Measurements from ENCODE around the gene METTL26.
"Not testable (repeated sequence)": the region's sequence is repeated elsewhere in the genome, so short reads cannot be mapped to it uniquely, and the experiment has no call there.

METTL26 gene

GRCh38 chr16:624526-625070 is 11.5 kb downstream of the METTL26 start:
- DNase-seq = no peak

DNA sequence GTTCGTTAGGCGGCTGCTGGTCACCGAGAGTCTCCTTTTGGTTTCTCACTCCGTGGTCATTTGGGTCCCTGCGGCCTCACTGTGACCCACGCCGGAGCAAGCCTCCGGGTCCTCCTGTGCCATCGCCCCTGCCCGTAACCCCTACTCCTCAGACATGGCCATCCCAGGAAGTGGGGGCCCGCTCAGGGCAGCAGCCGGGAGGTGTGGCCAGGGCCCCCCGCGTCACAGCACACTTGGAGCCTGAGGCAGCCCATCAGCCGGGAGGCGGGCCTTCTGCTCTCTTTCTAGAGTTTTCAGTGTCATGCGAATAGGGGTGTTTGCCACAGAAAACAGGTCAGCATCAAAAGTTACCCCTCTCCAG is 13.2 kb downstream of the METTL26 start:
- no peak for DNase-seq

DNA sequence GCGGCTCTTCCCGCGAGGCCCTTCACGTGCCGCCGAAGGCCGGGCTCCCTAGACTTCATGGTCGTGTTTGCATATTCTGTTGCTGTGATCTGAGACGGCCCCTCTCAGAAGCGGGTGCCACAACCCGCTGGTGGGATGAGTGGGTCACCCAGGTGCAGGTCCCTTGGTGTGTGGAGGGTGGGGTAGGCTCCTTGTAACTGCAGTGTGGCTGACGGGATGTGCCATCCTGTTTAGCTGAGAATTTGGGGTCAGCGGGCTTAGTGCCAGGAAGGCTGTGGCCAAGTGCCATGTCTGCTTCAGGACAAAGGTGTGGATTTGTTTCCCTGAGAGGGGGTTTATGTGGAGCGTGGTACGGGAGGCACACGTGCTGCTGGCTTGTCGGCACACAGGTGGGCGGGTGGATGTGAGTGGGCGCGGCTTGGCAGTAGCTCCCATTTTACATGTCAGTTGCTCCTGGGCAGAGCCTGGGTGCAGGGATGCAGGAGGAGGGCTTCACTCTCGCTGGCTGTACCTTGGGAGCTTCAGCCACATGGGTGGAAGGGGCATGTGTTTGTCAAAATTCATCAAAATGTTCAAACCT is 14.5 kb downstream of the METTL26 start:
- no peak for DNase-seq

DNA sequence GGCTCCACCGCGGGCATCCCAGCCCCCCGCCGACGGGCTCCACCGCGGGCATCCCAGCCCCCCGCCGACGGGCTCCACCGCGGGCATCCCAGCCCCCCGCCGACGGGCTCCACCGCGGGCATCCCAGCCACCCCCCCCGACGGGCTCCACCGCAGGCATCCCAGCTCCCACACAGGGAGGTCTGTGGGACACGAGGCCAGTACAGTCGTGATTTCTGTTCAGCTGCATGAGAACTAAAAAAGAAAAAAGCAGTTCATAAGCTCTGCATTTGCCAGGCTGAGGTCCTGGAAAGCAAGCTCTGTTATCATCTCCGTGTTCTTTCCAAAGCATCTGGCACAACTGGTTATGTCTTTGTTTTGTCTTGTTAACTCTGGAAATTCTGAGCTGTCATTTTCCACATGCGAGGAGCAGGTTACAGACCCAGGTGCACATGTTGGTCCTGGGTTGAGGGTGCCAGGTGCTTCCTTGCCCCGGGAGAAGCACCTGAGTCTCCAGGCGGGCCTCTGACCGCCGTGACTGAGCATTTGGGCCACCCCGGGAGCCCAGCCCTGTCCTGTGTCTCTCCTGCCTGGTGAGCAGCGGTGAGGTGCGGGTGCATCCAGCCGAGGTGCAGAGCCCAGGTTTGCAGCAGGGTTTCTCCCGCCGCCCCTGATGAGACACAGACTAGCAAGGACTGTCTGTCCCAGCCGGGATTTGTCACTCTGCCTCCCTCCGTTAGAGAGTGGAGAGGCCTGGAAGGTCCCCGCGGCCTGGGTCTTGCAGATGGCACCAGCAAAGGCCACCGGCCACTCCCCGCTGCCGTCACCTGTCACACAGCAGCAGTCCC is 15.2 kb downstream of the METTL26 start:
- DNase-seq = no peak

DNA sequence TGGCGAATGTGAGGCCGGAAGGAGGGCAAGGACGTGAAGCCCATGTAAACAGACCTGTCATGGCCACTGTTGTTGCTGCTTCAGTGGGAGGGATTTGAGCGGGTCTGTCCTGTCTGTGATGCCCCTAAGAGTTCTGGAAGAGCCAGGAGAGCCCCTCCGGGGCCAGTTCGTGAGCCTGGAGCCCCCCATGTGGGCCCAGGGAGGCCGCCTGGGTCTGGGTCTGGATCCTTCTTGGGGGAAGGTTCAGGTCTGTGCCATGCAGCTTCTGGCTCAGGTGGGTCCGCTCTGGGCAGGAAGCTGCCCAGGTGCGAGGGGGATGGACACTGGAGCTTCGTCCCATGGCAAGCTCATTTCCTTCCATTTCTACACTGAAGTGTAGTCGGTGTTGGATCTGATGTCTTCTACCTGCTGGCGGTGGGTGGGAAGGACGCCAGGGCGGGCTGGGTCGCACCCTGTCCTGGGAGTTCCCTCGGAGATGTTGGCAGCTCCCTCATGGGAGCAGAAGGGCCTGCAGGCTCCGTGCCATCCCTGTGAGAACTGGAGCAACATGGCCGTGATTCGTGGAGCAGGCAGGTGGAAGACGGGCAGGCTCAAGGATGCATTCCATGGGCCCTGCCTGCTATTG is 16.5 kb downstream of the METTL26 start:
- no peak for DNase-seq

- DNase-seq = no peak
Observed at GRCh38 chr16:617855-618254, 18.2 kb downstream of the METTL26 start.

GRCh38 chr16:616733-617586 is 19.1 kb downstream of the METTL26 start:
- DNase-seq = no peak

DNA sequence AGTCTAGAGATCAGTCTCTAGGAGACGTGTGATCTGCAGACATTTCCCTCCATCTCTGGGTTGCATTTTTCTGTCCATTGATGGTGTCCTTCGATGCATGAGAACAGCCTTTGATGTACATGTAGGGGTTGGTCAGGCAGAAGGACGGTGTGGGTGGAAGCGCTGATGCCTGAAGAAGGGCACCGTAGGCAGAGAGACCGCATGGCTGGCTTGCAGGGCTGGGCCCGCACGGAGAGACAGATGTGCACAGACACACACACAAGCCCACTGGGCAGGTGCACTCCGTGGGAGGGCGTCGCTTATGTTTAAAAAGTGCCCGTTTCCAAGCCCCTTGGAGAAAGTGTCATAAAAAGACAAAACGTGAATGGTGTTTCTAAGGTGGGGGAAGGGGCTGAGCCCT is 21.0 kb downstream of the METTL26 start:
- no peak for DNase-seq

DNA sequence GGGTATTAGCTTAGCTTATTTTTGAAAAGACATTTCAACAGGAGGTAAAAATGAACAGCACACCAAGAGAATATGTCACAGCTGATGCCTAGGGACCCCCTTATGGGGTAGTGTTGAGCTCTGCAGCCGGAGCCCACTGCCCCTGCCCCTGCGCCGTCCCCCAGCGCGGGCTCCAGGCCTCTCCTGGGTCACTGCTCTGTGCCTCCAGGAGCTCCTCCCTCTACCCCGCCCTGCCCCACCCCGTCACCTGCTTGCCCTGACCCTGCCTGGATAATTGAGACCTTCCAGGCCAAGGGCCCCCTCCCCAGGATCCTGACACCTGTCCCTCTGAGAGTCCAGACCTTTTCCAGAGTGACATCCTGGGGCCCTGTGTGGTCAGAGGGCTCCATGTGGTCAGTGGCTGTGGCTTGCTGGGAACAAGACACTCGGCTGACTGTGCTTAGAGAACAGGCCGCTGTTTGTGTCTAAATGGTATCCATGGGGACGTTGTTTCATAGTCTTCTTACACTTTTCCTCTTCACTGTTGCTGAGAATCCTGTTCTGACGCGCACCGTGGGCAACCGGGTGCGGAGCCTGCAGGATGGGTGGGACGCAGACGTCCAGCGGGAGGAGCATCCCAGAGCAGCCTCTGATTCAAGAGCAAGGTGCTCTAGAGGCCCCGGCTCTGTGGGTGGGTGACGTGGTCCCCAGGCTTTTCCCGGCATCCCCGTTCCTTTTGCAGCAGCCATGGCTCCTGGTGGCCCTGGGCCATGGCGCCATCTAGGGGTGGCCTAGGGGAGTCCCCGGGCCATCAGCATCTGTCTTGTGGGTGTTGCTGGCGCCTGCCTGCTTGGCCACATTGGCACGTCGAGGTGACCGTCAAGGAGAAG is 25.4 kb downstream of the METTL26 start:
- DNase-seq = no peak

DNA sequence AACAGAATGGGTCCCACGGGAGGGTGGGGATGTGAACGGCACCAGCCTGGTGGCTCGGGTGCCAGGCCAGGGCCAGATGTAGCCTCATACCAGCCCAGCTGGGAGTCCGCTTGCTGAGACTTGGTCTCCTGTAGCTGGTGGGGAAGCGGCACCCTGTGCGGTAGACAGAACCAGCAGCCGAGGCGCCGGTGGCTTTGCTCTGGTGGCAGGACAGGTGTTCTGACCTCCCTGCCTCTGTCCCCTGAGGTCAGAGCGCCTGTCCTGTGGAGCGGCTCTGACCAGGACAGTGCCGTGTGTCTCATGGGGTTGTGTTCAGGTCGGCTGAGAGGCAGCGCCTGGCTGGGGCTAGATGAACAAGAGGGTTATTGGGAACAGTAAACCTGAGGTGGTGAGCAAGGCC is 26.1 kb downstream of the METTL26 start:
- no peak for DNase-seq

GRCh38 chr16:609316-609715 is 26.8 kb downstream of the METTL26 start:
- no peak for DNase-seq

DNA sequence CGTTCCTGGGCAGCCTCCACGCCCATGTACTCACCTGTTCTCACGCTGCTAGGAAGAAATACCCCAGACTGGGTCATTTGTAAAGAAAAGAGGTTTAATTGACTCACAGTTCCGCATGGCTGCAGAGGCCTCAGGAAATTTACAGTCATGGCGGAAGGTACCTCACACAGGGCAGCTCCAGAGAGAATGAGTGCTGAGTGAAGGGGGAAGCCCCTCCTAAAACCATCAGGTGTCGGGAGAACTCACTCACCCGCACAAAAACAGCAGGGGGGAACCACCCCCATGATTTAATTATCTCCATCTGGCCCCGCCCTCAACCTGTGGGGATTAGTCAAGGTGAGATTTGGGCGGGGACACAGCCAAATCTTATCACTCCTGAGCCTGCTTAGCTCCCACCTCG is 28.1 kb downstream of the METTL26 start:
- no peak for DNase-seq

- no peak for DNase-seq
Observed at GRCh38 chr16:606656-607307, 29.3 kb downstream of the METTL26 start.

DNA sequence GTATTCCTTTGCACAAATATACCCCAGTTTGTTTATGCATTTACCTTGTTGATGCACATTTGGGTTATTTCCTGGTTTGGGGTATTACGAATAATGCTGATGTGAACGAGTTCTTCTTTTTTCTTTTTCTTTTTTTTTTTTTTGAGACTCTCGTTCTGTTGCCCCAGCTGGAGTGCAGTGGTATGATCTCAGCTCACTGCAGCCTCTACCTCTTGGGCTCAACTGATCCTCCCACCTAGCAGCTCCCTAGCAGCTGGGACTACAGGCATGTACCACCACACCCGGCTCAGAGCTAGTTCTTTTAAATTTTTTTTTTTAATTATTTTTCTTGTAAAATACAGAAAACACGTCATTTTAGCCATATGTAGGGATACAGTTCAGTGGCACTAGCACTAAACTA is 32.2 kb downstream of the METTL26 start:
- no peak for DNase-seq

GRCh38 chr16:600781-601180 is 35.3 kb downstream of the METTL26 start:
- DNase-seq = peak; percentile 44 to 55

DNA sequence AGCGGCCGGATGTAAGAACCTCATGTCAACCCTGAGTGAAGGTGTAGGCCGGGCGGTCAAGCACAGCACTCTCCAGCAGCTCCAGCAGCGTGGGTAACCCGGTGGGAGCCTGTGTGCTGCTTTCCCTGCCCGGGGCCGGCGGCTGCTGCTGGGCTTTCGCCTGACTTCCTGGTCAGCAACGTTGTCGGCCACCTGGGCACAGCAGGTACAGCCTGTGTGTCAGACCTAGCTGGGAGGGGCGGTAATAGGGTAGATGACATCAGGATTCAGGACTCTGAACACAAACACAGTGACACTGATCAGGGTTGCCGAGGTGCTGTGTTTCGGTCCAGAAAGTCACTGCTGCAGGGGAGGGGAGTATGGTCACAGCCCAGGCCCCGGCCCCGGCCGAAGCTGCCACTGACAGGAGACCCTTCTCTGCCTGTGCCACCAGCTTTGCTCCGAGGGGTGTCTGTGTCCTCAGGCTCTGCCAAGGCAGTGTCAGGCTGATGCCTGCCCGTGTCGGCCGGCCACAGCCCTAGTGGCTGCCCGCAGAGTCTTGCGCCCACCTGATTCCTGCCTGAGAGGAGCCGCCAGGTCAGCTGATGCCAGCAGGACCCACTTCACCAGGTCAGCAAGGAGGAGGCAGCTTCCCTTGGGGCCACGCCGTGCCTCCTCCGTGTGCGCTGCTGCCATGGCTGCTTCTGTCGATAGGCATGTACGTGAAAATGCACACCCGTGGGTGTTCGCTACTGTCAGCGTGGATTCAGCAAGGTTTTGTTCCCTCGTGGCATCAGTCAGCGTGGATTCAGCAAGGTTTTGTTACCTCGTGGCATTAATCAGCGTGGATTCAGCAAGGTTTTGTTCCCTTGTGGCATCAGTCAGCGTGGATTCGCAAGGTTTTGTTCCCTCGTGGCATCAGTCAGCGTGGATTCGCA is 37.0 kb downstream of the METTL26 start:
- no peak for DNase-seq

GRCh38 chr16:597655-598054 is 38.5 kb downstream of the METTL26 start:
- DNase-seq = not testable (repeated sequence)

DNA sequence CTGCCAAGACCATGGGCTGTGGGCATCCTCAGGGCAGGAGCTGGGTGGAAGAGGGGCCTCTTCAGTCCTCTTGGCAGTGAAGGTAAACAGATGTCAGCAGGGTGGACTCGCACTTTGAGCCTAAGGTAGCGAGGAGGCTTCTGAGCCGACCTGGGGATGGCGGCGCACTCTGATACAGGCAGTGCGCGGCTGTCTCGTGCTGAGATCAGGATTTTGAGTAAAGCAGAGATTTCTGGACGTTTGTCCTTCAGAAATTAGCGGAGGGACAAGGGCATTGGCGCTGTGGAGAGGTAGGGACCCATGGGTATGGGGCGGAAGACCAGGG is 39.4 kb downstream of the METTL26 start:
- no peak for DNase-seq

DNA sequence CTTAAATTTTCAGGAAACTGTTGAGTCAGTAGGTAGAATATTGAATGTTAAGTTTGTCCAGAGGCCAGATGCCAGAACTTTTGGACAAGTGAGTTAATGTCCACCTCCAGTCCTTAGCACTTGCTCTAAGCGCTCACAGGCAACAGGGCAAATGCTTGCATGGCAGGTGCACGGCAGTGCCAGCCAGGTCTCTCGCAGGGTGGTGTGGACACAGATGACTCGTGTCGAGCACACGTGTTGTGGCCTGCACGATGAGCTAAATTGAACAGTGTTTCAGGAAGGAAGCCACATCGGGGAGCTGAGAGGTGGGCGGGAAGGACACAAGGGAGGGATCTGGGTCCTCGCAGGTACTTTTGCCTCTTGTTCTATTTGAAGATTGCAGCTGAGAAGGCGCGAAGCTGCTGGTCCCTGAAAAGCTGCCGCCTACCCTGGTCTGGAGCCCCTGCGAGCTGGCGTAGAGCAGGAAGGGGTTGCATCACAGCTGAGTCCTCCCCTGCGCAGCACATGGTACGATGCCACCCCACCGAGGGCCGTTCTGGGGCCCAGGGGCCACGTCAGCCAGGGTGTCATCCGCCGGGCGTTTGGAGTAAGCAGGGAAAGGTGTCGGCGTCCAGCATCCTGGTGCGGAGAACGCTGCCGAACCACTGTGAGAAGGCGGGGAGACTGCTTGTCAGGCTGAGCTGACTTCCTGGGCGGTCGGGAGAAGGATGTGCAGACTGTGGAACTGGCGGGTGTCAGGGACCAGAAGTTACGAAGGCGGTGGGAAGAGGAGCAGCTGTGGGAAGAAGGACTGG is 40.0 kb downstream of the METTL26 start:
- peak; percentile 35 to 53 for DNase-seq

DNA sequence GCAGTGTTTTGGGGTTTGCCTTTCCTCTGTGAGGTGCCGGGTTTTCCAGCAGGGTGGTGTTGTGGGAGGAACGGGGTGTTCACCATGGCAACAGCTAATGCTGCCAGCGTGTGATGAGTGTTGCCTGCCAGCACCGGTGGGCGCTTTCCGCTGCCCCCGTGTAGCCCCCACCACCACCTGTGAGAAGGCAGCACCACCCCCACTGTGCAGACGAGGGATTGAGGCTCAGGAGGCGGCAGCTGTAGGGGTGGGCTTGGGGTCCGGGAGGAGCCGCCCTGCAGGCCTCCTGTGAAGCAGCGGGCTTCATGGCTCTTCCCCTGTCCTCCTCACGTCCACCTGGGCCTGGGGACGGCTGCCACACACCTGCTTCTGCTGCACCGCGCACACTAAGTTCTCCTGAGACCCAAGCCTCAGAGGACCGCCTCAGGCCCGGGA is 41.0 kb downstream of the METTL26 start:
- no peak for DNase-seq
